NCI-H128 (cell line): ENCODE data around the gene KYAT1.
"Not testable (repeated sequence)": the region's sequence is repeated elsewhere in the genome, so short reads cannot be mapped to it uniquely, and the experiment has no call there.

ENCODE experiments used
- DNase-seq: peaks from one replicate; lab custom pipeline; 2025; ENCODE audit not compliant: unreplicated experiment; lab: John Stamatoyannopoulos, UW

KYAT1 gene

DNA sequence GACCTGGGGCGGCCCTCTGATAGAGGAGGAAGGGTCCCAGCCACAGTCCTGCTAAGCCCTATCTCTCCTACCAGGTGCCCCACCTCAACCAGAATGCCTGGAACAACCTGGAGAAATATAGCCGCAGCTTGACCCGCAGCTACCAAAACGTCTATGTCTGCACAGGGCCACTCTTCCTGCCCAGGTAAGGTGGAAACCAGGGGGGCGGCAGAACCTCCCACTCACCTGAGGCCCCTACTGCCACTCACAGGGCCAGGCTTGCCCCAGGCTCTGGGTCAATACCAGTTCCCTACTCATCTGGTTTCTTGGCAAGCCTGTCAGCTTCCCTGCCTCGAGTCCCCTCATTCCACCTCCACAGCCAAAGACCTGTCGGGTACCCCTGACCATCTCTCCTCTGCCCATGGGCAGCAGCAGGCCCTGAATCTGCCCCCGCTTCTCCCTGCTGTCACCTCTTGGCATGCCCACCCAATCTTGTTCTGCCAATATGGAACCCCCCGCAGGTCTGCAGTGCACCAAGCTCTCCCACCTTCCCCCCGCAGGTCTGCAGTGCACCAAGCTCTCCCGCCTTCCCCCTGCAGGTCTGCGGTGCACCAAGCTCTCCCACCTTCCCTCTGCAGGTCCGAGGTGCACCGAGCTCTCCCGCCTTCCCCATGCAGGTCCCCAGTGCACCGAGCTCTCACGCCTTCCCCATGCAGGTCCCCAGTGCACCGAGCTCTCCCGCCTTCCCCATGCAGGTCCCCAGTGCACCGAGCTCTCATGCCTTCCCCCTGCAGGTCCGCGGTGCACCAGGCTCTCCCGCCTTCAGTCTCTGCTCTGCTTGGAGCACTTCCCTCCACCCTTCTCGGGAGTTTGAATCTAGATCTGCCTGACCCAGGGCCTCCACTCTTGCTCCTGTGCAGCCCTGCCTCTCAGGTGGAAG, 60.8 kb downstream of the KYAT1 start:
- DNase-seq: no peak

DNA sequence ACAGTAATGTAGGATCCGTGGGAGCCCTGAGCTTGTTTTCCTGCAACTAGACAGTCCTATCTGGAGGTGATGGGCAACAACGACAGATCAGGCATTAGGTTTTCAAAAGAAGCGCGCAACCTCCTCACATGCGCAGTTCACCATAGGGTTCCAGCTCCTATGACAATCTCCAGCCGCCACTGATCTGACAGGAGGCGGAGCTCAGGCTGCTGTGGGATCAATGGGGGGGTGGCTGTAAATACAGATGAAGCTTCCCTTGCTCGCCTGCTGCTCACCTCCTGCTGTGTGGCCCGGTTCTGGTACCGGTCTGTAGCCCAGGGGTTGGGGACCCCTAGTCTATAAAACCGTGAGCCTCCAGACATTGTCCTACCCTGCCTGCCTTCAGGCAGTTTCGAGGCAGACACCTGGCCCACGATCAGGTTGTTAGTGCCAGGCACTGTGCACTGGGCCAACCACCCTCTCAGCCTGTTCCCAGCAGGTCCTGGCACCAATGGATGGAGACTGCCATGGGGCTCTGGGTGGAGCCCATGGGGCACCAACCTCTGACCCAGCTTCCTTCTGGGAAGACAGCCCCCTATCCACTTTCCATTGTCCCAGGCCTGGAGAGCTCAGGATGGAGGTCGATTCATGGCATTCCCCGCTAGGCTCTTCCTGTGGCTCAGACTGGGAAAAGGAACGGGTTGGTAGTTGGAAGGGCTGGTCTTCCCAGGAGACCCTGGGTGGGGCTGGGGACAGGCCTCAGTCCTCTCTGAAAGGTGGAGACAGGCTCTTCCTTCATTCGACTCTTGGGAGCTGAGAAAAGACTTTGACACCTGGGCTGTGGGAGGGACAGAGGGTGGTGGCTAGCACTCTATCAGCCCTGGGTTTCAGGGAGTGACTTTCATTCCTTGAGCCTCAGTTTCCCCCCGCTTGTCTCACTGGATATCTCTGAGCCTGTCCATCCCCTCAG, 61.8 kb downstream of the KYAT1 start:
- peak; percentile 18 for DNase-seq

DNA sequence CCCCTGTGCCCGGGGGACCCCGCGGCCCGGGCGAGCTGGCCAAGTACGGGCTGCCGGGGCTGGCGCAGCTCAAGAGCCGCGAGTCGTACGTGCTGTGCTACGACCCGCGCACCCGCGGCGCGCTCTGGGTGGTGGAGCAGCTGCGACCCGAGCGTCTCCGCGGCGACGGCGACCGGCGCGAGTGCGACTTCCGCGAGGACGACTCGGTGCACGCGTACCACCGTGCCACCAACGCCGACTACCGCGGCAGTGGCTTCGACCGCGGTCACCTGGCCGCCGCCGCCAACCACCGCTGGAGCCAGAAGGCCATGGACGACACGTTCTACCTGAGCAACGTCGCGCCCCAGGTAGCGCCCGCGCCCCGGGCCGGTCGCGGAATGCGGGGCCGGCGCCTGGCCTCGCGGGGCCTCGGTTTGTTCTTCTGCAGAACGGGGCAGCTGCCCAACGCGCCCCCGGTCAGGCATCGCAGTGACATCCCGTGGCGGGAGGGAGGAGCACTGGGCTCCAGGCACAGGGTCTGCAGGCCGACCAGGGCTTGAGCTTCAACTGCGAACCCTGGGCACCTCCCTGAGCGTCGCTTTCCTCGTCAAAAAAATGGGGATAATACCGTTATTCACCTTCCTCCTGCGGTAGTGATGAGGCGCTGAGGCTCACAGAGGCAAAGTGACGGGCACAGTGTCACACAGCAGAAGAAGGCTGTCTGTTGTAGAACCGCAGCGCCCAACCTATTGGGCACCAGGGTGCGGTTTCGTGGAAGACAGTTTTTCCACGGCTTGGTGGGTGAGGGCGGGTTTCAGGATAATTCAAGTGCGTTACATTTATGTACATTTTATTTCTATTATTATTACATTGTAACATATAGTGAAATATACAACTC, 62.7 kb downstream of the KYAT1 start:
- no peak for DNase-seq

DNA sequence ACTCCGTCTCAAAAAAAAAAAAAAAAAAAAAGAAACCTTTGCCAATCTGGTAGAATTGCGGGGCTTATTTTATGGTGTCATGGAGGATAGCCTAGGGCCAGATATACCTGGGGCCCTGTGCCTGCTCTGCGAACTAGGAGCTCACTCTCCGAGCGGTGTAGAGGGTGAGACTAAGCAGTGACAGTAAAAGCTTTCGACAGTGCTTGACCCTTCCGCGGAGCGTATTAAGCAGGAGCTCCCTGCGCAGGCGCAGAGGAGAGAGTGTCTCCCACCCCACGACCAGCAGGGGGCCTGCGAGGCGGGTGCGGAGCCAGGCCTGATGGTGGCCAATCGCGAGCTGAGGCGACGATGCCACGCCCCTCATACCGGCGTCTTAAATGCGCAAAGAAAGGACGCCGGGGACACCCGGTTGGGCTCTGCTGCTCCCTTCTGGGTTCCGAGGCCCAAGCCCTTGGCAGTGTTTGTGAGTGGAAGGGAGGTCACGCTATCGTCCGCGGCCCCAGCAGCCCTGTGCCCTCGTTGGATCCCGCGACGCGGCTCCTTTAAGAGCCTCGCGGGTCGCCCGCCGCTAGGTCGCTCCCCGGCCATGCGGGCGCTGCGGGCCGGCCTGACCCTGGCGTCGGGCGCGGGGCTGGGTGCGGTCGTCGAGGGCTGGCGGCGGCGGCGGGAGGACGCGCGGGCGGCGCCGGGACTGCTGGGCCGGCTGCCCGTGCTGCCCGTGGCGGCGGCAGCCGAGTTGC, 63.5 kb downstream of the KYAT1 start, which contains the start of gene ENDOG:
Gene ENDOG (plus strand): TSS at position 402 of the 740 bp plus-strand sequence. CDS start 185 bp downstream, at position 587.
- DNase-seq: peak; percentile 98

DNA sequence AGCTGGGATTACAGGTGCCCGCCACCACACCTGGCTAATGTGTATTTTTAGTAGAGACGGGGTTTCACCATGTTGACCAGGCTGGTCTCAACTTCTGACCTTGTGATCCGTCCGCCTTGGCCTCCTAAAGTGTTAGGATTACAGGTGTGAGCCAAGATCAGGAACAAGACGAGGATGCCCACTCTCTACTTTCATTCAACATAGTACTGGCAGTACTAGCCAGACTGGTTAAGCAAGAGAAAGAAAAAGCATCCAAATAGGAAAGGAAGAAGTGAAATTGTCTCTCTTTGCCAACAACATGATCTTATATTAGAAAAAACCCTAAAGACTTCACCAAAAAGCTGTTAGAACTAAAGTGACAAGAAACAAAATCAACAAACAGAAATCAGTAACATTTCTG, 70.9 kb downstream of the KYAT1 start:
- no peak for DNase-seq

DNA sequence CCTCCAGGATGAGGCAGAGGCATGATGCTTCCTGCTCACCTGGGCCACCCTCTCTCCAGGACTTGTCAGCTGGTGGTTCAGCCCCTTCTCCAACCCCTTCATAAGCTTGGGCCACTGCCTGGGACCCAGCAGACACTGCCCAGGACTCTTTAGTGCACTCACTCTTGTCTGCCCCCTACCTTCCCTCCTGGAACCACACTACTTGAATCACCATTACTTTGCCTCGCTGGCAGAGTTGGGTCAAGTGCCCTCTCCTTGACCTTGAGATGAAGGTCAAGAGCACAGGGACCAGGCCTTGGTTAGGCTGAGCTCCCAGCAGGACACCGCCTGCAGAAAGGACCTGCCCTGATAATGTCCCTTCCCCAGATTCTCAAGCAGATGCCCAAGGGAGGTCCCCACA, 71.9 kb downstream of the KYAT1 start:
- no peak for DNase-seq

DNA sequence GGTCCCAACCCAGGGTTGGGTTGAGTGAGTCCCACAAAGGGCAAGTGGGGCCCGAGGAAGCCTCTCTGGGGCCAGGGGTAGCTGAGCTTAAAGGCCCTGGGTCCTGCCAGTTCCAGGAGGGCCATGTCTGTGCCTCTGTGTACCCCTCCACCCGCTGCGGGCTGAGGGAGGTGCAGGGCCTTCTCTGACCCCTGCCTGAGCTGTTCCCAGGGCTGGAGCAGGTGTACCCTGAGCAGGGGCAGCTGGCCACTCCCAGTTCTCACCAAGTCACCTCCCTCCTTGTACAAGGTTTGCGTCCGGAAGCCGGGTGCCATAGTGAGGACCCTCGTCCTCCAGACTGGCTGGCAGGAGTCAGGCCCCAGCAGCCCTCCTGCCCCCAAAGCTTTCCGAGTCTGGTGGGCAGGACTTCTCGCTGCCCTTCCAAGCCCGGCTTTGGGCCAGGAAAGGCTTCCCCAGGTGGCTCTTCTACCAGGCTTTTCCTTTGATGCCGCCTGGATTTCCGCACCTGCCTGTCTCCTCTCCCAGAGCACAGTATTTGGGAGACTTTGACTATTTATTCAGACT, 72.6 kb downstream of the KYAT1 start:
- no peak for DNase-seq

DNA sequence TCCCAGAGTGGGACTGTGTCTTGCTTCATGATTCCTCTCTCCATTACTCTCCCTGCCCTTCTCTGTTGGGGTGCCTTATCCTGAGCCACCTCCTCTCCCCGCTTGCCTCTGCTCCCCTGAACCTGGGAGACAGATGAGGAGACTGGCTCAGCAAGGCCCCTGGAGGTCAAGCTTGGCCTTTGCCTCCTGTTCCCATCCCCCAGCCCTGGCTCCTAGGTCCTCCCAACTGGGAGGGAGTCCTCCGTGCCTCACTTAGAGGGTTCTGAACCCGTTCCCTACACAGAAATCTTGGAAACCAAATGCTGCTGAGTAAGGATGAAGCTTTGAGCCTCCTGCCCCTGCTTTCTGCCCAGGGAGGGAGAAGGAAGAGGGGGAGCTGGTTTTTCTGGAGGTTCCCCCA, 73.2 kb downstream of the KYAT1 start:
- no peak for DNase-seq

DNA sequence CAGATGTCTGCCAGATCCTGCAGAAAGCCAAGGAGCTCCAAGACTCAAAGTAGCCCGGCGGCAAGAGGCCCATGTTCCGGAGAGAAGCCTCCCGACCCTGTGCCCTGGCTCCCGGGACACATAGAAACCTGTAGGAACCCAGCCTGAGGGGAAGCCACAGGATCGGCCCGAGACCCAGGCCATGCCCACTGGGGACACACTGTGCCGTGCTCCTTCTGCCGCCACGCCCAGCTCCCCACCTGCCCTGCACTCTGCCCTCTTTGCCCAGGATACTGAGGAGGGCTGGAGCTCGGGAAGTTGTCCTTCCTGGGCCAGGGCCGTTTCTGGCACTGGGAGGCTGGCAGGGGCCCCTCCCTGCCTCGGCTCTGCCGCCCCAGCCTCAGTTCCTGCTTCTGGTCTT, 73.9 kb downstream of the KYAT1 start:
- DNase-seq: no peak

DNA sequence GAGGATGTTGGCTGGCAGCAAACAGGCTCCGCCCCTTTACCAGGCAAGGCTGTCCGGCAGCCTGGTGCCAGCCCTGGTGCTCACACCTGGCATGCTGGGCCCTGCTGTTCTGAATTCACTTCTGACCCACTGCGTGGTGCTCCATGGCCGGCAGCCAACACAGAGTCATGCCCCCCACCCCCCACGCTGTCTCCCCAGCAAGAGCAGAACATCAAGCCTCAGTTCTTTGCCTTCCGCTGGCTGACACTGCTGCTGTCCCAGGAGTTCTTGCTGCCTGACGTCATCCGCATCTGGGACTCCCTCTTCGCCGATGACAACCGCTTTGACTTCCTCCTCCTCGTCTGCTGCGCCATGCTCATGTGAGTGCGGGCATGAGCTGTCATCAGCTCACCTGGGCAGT, 76.1 kb downstream of the KYAT1 start:
- DNase-seq: no peak

DNA sequence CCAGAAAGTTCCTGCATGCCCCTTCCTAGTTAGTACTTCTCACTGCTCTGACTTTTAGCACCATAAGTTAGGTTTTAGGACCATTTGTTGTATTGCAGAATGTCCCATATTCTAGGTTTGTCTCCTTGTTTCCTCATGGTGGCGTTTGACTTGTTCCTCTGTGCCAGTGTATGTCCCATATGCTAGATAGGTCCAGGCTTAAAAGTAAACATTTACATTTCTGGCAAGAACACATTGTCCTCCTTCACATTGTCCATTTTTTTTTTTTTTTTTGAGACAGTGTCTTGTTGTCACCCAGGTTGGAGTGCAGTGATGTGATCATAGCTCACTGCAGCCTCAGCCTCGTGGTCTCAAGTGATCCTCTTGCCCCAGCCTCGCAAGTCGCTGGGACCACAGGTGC, 79.3 kb downstream of the KYAT1 start:
- no peak for DNase-seq

DNA sequence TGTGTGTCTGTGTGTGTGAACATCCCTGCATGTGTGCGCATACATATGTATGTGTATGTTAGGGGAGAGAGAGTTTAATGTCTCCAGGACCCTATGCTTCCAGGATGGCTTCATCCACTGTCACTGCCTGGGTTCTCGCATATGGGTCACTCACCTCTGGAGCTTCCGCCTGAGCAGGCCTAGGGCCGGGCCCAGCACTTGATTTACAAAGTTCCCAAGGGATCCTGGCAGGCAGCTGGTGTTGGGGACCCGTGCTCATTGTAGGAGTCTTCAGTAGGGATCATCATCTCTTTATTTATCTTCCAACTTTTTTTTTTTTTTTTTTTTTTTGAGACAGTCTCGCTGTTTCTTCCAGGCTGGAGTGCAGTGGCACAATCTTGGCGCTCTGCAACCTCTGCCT, 81.7 kb downstream of the KYAT1 start:
- DNase-seq: no peak

DNA sequence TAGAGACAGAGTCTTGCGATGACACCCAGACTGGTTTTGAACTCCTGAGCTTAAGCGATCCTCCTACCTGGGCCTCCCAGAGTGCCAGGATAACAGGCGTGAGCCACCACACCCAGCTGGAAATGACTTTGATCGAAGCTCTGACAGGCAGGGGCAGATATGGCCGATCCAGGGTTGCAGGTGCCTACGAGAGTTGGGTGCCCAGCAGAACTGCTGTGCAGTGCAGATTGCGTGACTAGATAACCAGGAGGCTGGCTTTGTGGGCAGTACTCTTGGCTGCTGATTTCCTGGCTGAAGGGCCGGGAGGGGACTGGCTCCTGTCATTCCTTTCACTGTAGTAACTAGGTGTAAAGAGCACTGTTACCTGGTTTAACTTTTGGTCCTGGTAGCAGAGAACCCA, 82.9 kb downstream of the KYAT1 start:
- no peak for DNase-seq

DNA sequence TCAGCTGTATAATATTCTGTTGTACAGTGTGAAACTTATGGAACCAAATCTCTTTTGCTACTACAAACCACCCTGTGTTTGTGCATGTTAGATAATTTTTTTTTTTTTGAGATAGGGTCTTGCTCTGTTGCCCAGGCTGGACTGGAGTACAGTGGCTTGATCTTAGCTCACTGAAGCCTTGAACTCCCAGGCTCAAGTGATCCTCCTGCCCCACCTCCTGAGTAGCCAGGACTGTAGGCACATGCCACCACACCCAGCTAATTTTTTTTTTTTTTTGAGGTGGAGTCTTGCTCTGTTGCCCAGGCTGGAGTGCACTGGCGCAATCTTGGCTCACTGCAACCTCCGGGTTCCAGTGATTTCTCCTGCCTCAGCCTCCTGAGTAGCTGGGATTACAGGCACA, 86.8 kb downstream of the KYAT1 start:
- not testable (repeated sequence) for DNase-seq

DNA sequence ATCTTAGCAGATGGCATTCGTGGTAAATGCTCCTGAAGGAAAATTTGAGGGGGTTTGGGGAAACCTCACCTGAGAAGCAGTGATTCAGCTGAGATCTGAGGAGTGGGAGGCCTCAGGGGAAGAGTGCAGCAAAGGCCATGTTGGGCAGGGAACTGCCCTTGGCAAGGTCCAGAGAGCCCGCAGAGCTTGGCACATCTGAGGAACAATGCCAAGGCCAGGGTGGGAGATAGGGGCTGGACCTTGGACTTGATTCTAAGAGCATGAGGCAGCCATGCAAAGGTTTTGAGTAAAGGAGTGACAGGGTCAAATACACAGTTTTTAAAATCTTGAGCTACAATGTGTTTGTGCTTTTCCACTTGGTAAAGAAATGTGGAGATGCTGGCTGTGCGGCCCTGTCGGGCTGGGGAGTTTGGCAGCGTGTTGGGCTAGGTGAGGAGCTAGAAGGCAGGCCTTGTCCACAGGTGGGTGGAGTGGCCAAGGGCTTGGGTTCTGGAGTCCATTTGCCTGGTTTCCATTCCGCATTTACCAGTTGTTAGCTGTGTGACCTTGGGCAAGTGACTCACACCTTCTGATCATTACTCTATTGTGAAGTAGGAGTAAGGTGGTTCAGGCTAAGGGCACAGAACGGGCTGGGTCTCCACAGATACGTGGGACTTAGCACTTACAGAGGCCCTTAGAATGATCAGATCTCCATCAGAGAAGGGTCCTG, 88.6 kb downstream of the KYAT1 start:
- no peak for DNase-seq

DNA sequence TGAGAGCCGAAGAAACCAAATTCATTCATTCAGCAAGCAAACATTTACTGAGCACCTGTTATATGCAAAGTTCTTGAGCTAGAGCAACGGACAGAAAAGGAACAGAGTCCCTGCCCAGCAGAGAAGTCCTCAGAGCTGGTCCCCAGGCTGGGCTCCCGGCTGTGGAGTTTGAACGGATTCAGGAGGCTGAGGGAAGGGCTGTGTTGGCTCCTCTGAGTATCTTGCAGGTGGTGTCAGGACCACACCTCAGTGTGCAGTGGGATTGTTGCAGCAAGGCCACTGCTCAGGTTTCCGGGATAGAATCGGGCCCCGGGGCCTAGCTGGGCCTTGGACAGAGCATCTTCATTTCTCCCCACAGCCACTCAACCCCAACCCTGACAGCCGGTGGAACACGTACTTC, 89.6 kb downstream of the KYAT1 start:
- no peak for DNase-seq

DNA sequence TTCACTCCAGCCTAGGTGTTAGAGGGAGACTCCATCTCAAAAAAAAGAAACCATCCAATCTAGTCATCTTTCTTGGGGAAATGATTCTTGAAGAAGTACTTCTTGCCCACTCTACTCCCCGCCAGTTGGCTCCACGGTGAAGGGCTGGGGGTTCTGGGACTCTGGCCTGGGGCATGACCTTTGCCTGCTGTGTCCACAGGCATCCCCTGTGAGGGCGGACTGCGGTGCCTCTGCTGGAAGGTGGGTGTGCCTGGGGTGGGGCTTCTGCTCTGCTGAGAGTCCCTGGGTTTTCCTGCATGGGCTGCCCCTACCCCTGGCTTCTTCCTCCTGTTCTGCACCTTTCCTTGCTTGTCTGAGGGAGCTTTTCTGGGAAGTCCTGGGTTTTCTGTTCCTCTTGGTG, 91.2 kb downstream of the KYAT1 start:
- DNase-seq: no peak

DNA sequence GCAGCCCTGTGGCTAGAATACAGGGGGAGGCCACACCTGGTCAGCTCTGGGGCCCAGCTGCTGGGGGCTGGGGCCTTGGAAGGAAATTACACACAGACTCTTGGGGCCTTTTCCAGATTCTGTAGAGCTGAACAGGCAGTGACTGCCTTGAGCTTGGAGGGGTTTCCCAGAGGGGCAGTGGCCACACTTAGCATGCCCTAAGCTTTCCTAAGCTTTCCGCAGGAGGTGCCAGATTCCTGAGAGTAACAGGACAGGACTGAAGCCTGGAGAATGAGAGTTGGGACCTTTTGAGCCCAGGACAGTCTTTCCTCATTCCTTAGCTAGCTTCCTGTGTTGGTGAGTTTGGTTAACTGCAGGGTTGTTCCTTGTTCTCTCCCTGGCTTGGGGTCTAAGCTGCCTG, 93.3 kb downstream of the KYAT1 start:
- DNase-seq: no peak

DNA sequence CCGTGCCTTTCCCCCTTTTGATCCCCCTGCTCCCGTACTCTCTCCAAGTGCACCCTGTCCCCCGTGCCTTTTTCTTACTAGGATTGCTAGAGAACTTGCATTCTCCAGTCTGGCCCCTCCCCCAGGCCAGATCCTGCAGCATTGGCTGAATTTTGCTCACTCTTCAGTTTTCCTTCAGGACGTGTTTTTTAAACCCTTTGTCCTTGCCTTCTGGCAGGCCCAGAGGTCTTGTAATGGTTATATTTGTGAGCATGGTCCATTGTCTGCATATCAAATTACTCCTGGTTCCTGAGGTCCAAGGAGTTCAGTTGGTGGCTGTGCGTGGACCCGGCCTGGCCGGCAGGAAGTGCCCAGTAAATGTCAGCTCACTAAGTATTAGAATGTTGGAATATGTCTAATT, 94.1 kb downstream of the KYAT1 start:
- DNase-seq: no peak
